ENCODE data around the gene TAS1R1. TPM values are rescaled to one million over a fixed set of nuclear protein-coding genes. Genes with fewer than 3 reads are reported as not detected.

The TAS1R1 gene
- total RNA-seq, 4 donors from 2014 or later = not detected

GRCh38 chr1:6512908-6513280 lies 42.2 kb upstream of the TAS1R1 start:
- TF ChIP-seq CTCF (IDR thresholded peaks at IDR 0.05; ENCODE audit: low read depth) = no peak

GRCh38 chr1:6513320-6513801 lies 41.7 kb upstream of the TAS1R1 start:
- TF ChIP-seq CTCF (IDR thresholded peaks at IDR 0.05; ENCODE audit: low read depth) = no peak

- no peak for TF ChIP-seq CTCF (IDR thresholded peaks at IDR 0.05; ENCODE audit: low read depth)
Observed at GRCh38 chr1:6515771-6516170, 39.3 kb upstream of the TAS1R1 start.

GRCh38 chr1:6517435-6517851 lies 37.7 kb upstream of the TAS1R1 start:
- TF ChIP-seq CTCF (IDR thresholded peaks at IDR 0.05; ENCODE audit: low read depth) = no peak

GRCh38 chr1:6519491-6519934 lies 35.6 kb upstream of the TAS1R1 start:
- no peak for TF ChIP-seq CTCF (IDR thresholded peaks at IDR 0.05; ENCODE audit: low read depth)

- TF ChIP-seq CTCF (IDR thresholded peaks at IDR 0.05; ENCODE audit: low read depth) = no peak
Observed at GRCh38 chr1:6519935-6520671, 35.0 kb upstream of the TAS1R1 start.

- no peak for TF ChIP-seq CTCF (IDR thresholded peaks at IDR 0.05; ENCODE audit: low read depth)
Observed at GRCh38 chr1:6521536-6521935, 33.6 kb upstream of the TAS1R1 start.
